Cardiac muscle cell (in vitro differentiated cells and primary cell): Measurements from ENCODE around the gene DNMT3A. TPM values are rescaled to one million over a fixed set of nuclear protein-coding genes. Genes with fewer than 3 reads are reported as not detected.
A peak's percentile ranks its signal among the peaks of the same experiment; 100 is the strongest.

ENCODE experiments used
- DNase-seq, 2 donors: peaks; one replicate each; pipeline versions ENCODE4 v3.0.0 to v3.0.0-alpha.2; 2010 to 2017; ENCODE audit warnings: low read depth in 1 of 2, low spot score in 1 of 2
- H3K27ac ChIP-seq: fragments of 200-600 bp; sonication (generic); 2 replicates; pipeline ENCODE4 v1.5.1; 2016
- H3K27me3 ChIP-seq: fragments of 200-600 bp; sonication (generic); 2 replicates; pipeline ENCODE4 v1.6.0; 2016; ENCODE audit warnings: control low read depth
- H3K36me3 ChIP-seq: fragments of 200-600 bp; sonication (generic); 2 replicates; pipeline ENCODE4 v1.5.1; 2016; ENCODE audit warnings: control low read depth
- H3K4me1 ChIP-seq: fragments of 200-600 bp; sonication (generic); 2 replicates; pipeline ENCODE4 v1.8.1; 2017; ENCODE audit warnings: low read depth, mild to moderate bottlenecking, mixed run types
- H3K4me3 ChIP-seq: fragments of 200-600 bp; sonication (generic); 2 replicates; pipeline ENCODE4 v1.5.1; 2016; ENCODE audit warnings: mild to moderate bottlenecking
- H3K9me3 ChIP-seq: fragments of 200-600 bp; sonication (generic); 2 replicates; pipeline ENCODE4 v1.5.1; 2017; ENCODE audit warnings: low read depth, mild to moderate bottlenecking, control low read depth
- CTCF ChIP-seq: IDR thresholded peaks from 2 replicates; pipeline ENCODE4 v1.5.1; 2012; ENCODE audit warnings: low read depth, mild to moderate bottlenecking, low read length
- polyA plus RNA-seq: library from polyadenylated mRNA; unstranded; fragments of >200 nt; fragmentation: Nextera tagmentation; extraction: Ambion mirVana; gene quantifications from 2 replicates; pipeline ENCODE4 v1.2.1, GENCODE V29; 2016
- total RNA-seq: library from RNA; depleted of rRNA; stranded (reverse); fragments of >200 nt; gene quantifications from 2 replicates; pipeline ENCODE4 v1.2.3, GENCODE V29; 2016

Gene DNMT3A
- total and polyA plus RNA-seq, 2 experiments from 2014 or later, result 52.9 to 116 TPM

GRCh38 chr2:25201794-25202193 is 139.9 kb downstream of the DNMT3A start:
- no peaks in the 10 kb centered on the region for H3K9me3 ChIP-seq
- H3K4me3 ChIP-seq, result no peak overlapping the region
- H3K4me1 ChIP-seq, result peaks cover 6% of the 10 kb centered on the region
- TF ChIP-seq CTCF, result no peak
- H3K27me3 ChIP-seq, result no peaks in the 10 kb centered on the region
- no peak for DNase-seq
- H3K27ac ChIP-seq, result no peak overlapping the region
- H3K36me3 ChIP-seq, result no peaks in the 10 kb centered on the region

GRCh38 chr2:25201265-25201664 is 140.5 kb downstream of the DNMT3A start:
- H3K4me1 ChIP-seq, result peaks cover 6% of the 10 kb centered on the region
- peak; percentile 25 for TF ChIP-seq CTCF
- H3K4me3 ChIP-seq, result no peak overlapping the region
- H3K36me3 ChIP-seq, result no peaks in the 10 kb centered on the region
- no peak overlapping the region for H3K27ac ChIP-seq
- H3K27me3 ChIP-seq, result no peaks in the 10 kb centered on the region
- H3K9me3 ChIP-seq, result no peaks in the 10 kb centered on the region
- no peak for DNase-seq

- no peak overlapping the region for H3K27ac ChIP-seq
- no peaks in the 10 kb centered on the region for H3K27me3 ChIP-seq
- no peaks in the 10 kb centered on the region for H3K9me3 ChIP-seq
- no peak overlapping the region for H3K4me3 ChIP-seq
- no peak for TF ChIP-seq CTCF
- no peaks in the 10 kb centered on the region for H3K36me3 ChIP-seq
- H3K4me1 ChIP-seq, result no peaks in the 10 kb centered on the region
- DNase-seq, result no peak
Observed at GRCh38 chr2:25198576-25198975, 143.1 kb downstream of the DNMT3A start.

- no peak overlapping the region for H3K4me3 ChIP-seq
- no peak overlapping the region for H3K27ac ChIP-seq
- no peak for DNase-seq
- no peaks in the 10 kb centered on the region for H3K4me1 ChIP-seq
- no peaks in the 10 kb centered on the region for H3K27me3 ChIP-seq
- TF ChIP-seq CTCF, result no peak
- no peaks in the 10 kb centered on the region for H3K36me3 ChIP-seq
- no peaks in the 10 kb centered on the region for H3K9me3 ChIP-seq
Observed at GRCh38 chr2:25198209-25198525, 143.6 kb downstream of the DNMT3A start.

- Histone ChIP-seq H3K4me3 (no peak overlapping the region), H3K9me3 (no peaks in the 10 kb centered on the region), H3K27me3 (no peaks in the 10 kb centered on the region), H3K27ac (no peak overlapping the region), H3K4me1 (no peaks in the 10 kb centered on the region), H3K36me3 (no peaks in the 10 kb centered on the region)
- DNase-seq, result peak; percentile 38 to 47
- no peak for TF ChIP-seq CTCF
Observed at GRCh38 chr2:25197336-25198208, 144.2 kb downstream of the DNMT3A start.
